ENCODE results near the gene SRSF4.

Gene SRSF4

GRCh38 chr1:29210278-29211085, 28.8 kb upstream of the SRSF4 start:
- H3K4me3 ChIP-seq (ENCODE audit: low read length): no peak overlapping the region
- TF ChIP-seq ZNF274 (IDR thresholded peaks at IDR 0.05; ENCODE audit: low read depth, low read length): no peak

GRCh38 chr1:29209173-29209572, 27.5 kb upstream of the SRSF4 start:
- no peak overlapping the region for H3K4me3 ChIP-seq (ENCODE audit: low read length)
- TF ChIP-seq ZNF274 (IDR thresholded peaks at IDR 0.05; ENCODE audit: low read depth, low read length): no peak

- no peak for TF ChIP-seq ZNF274 (IDR thresholded peaks at IDR 0.05; ENCODE audit: low read depth, low read length)
- no peak overlapping the region for H3K4me3 ChIP-seq (ENCODE audit: low read length)
Observed at GRCh38 chr1:29208442-29208841, 26.7 kb upstream of the SRSF4 start.

GRCh38 chr1:29202584-29203340, 21.1 kb upstream of the SRSF4 start:
- H3K4me3 ChIP-seq (ENCODE audit: low read length): no peak overlapping the region
- no peak for TF ChIP-seq ZNF274 (IDR thresholded peaks at IDR 0.05; ENCODE audit: low read depth, low read length)

- TF ChIP-seq ZNF274 (IDR thresholded peaks at IDR 0.05; ENCODE audit: low read depth, low read length): no peak
- H3K4me3 ChIP-seq (ENCODE audit: low read length): no peak overlapping the region
Observed at GRCh38 chr1:29202053-29202452, 20.4 kb upstream of the SRSF4 start.

GRCh38 chr1:29201595-29202051, 19.9 kb upstream of the SRSF4 start:
- no peak overlapping the region for H3K4me3 ChIP-seq (ENCODE audit: low read length)
- TF ChIP-seq ZNF274 (IDR thresholded peaks at IDR 0.05; ENCODE audit: low read depth, low read length): no peak

- no peak overlapping the region for H3K4me3 ChIP-seq (ENCODE audit: low read length)
- no peak for TF ChIP-seq ZNF274 (IDR thresholded peaks at IDR 0.05; ENCODE audit: low read depth, low read length)
Observed at GRCh38 chr1:29200906-29201594, 19.4 kb upstream of the SRSF4 start.

- no peak overlapping the region for H3K4me3 ChIP-seq (ENCODE audit: low read length)
- TF ChIP-seq ZNF274 (IDR thresholded peaks at IDR 0.05; ENCODE audit: low read depth, low read length): no peak
Observed at GRCh38 chr1:29197993-29198392, 16.3 kb upstream of the SRSF4 start.

GRCh38 chr1:29197590-29197924, 15.9 kb upstream of the SRSF4 start:
- no peak overlapping the region for H3K4me3 ChIP-seq (ENCODE audit: low read length)

GRCh38 chr1:29196863-29197589, 15.3 kb upstream of the SRSF4 start:
- no peak for TF ChIP-seq ZNF274 (IDR thresholded peaks at IDR 0.05; ENCODE audit: low read depth, low read length)
- H3K4me3 ChIP-seq (ENCODE audit: low read length): no peak overlapping the region

More at GRCh38 chr1:29197590-29197924, 15.9 kb upstream of the SRSF4 start:
- no peak for TF ChIP-seq ZNF274 (IDR thresholded peaks at IDR 0.05; ENCODE audit: low read depth, low read length)

- H3K4me3 ChIP-seq (ENCODE audit: low read length): no peak overlapping the region
- TF ChIP-seq ZNF274 (IDR thresholded peaks at IDR 0.05; ENCODE audit: low read depth, low read length): no peak
Observed at GRCh38 chr1:29195881-29196291, 14.2 kb upstream of the SRSF4 start.

GRCh38 chr1:29193879-29194455, 12.3 kb upstream of the SRSF4 start:
- no peak for TF ChIP-seq ZNF274 (IDR thresholded peaks at IDR 0.05; ENCODE audit: low read depth, low read length)
- no peak overlapping the region for H3K4me3 ChIP-seq (ENCODE audit: low read length)

GRCh38 chr1:29190718-29191117, 9.0 kb upstream of the SRSF4 start:
- TF ChIP-seq ZNF274 (IDR thresholded peaks at IDR 0.05; ENCODE audit: low read depth, low read length): no peak
- H3K4me3 ChIP-seq (ENCODE audit: low read length): no peak overlapping the region

- no peak for TF ChIP-seq ZNF274 (IDR thresholded peaks at IDR 0.05; ENCODE audit: low read depth, low read length)
- H3K4me3 ChIP-seq (ENCODE audit: low read length): no peak overlapping the region
Observed at GRCh38 chr1:29186707-29187106, 5.0 kb upstream of the SRSF4 start.

Measured in GM08714 (cell line).